Left ventricle myocardium inferior (tissue), 1 donor: ENCODE data around the gene KIF26A. TPM values are rescaled to one million over a fixed set of nuclear protein-coding genes. Genes with fewer than 3 reads are reported as not detected.

ENCODE experiments used
- DNase-seq: peaks from one replicate; pipeline ENCODE4 v3.0.0-alpha.2; 2020
- H3K27ac ChIP-seq: fragments of 200-600 bp; replicated peaks from 2 replicates; pipeline ENCODE4 v1.8.0; 2021
- H3K27me3 ChIP-seq: fragments of 200-600 bp; 2 replicates; pipeline ENCODE4 v1.8.0; 2021; ENCODE audit warnings: low read depth
- H3K36me3 ChIP-seq: fragments of 200-600 bp; 2 replicates; pipeline ENCODE4 v1.8.0; 2021
- H3K4me1 ChIP-seq: fragments of 200-600 bp; 2 replicates; pipeline ENCODE4 v1.8.0; 2021
- H3K4me3 ChIP-seq: fragments of 200-600 bp; 2 replicates; pipeline ENCODE4 v1.8.0; 2021; ENCODE audit warnings: mild to moderate bottlenecking, moderate library complexity
- H3K9me3 ChIP-seq: fragments of 200-600 bp; replicated peaks from 2 replicates; pipeline ENCODE4 v1.8.0; 2021
- intact Hi-C: fragments of 100-400 bp; cut with micrococcal nuclease; formaldehyde crosslinking; loops from one replicate; pipeline ENCODE4 v1.11.0; 2022
- total RNA-seq: library from RNA; stranded (reverse); fragmentation: NEBNext Ultra II Directional; extraction: Animal tissue kit (Norgen Biotek cat#: 25700); gene quantifications from one replicate; pipeline ENCODE4 v1.2.1, GENCODE V29; 2021
- TF ChIP-seq, protein P1 (sequence below): fragments of 200-600 bp; IDR thresholded peaks from 2 replicates; pipeline ENCODE4 v1.8.0; 2021; ENCODE audit warnings: antibody characterized with exemption, mild to moderate bottlenecking, borderline replicate concordance
- donor health status: DM: no; HTN: yes; CAD: no; lungs with severe emphysema.

The KIF26A gene
- total RNA-seq, 1 donor from 2014 or later = 6.5 TPM

DNA sequence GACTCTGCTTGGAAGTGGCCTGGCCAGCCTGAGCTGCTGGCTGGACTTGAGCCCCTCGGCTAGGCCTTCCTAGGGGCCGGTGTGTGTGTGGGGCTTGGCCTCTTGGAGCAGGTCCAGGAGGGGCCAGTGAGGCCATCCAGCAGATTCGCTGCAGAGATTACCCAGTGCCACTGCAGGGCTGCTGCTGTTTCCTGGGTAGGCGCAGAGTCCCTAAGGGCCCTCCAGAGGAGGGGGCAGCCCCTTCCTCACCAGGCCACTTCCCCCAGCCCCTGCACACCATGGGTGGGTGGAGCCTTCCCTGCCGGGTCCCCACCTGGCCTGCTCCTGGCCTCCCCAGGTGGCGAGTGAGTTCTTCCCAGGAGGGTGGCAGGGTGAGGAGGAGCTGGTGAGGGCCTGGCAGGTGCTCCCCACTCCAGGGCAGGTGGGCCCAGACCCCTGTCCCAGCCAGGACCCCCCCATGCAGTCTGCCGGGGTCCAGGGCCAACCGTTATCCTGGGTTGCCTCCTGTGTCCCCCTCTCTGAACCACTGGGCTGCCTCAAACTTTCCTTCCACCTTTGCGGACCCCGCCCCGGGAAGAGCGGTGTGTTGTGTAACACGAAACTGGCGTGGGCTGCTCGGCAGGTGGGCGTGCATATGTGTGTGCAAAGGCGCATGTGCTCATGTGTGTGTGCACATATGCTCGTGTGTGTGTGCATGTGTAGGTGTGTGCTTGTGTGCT, 27.7 kb upstream of the KIF26A start:
- H3K36me3 ChIP-seq = no peaks in the 10 kb centered on the region
- DNase-seq = peak; percentile 5
- H3K27me3 ChIP-seq = peaks cover 46% of the 10 kb centered on the region
- no peak overlapping the region for H3K4me3 ChIP-seq
- TF ChIP-seq, protein P1, sequence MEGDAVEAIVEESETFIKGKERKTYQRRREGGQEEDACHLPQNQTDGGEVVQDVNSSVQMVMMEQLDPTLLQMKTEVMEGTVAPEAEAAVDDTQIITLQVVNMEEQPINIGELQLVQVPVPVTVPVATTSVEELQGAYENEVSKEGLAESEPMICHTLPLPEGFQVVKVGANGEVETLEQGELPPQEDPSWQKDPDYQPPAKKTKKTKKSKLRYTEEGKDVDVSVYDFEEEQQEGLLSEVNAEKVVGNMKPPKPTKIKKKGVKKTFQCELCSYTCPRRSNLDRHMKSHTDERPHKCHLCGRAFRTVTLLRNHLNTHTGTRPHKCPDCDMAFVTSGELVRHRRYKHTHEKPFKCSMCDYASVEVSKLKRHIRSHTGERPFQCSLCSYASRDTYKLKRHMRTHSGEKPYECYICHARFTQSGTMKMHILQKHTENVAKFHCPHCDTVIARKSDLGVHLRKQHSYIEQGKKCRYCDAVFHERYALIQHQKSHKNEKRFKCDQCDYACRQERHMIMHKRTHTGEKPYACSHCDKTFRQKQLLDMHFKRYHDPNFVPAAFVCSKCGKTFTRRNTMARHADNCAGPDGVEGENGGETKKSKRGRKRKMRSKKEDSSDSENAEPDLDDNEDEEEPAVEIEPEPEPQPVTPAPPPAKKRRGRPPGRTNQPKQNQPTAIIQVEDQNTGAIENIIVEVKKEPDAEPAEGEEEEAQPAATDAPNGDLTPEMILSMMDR = no peak
- H3K9me3 ChIP-seq = no peaks in the 10 kb centered on the region
- no peak overlapping the region for H3K27ac ChIP-seq
- H3K4me1 ChIP-seq = no peaks in the 10 kb centered on the region
- intact Hi-C loops = no loop called here

DNA sequence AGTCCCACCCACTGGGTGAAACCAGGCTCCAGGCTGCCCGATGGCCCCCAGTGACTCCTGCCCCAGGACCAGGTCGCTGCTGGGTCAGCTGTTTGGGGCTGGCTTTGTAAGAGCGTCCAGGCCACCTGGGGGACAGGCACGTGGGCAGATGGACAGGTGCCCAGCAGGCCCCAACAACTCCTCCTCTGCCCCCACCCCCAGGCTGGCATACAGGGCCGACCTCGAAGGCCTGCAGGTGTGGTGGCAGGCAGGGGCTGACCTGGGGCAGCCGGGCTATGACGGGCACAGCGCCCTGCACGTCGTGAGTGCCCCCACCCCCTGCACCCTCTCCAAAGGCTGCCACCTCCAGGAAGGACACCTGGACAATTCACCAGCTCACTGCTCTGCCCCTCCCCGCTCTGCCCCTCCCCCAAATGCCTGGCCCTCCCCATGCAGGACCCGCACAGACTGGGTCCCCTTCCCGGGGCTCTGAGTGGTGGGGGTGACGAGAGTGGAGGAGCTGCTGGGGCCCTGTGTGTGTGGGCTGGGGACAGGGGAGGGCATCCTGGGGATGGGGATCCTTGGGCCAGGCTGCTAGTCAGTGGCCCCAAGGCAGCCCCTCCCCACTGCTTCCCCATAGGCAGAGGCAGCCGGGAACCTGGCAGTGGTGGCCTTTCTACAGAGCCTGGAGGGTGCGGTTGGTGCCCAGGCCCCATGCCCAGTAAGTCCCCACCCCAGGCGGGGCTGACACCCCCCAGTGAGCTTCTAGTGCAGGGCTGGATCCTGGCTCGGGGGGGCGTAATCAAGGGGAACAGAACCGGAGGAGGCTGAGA, 26.9 kb upstream of the KIF26A start:
- Histone ChIP-seq H3K4me1 (peaks cover 5% of the 10 kb centered on the region), H3K27ac (no peak overlapping the region), H3K27me3 (peaks cover 46% of the 10 kb centered on the region), H3K4me3 (no peak overlapping the region), H3K36me3 (no peaks in the 10 kb centered on the region), H3K9me3 (no peaks in the 10 kb centered on the region)
- intact Hi-C loops = no loop called here
- peak; percentile 11 for DNase-seq
- TF ChIP-seq, protein P1 = no peak

DNA sequence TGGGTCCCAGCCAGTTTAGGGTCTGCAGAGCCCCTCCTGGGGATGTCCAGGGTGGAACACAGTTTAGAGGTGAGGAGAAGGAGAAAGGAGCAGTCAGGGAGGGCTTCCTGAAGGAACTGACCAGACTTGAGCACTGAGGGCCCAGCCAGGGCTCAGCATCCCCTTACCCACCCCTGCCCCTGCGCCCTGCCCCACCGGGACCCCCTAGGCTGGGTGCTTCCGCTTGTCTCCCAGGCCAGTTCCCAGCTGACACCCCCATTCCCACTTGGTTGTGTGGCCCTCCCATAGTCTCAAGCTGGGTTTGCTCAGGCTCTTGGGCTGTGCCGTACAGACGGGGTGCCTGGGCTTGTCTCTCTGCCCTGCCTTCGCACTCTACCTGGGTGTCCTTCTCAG, 26.3 kb upstream of the KIF26A start:
- peak; percentile 4 for DNase-seq
- Histone ChIP-seq H3K4me3 (no peak overlapping the region), H3K9me3 (no peaks in the 10 kb centered on the region), H3K27me3 (peaks cover 49% of the 10 kb centered on the region), H3K27ac (no peak overlapping the region), H3K4me1 (peaks cover 11% of the 10 kb centered on the region), H3K36me3 (no peaks in the 10 kb centered on the region)
- TF ChIP-seq, protein P1 = no peak
- intact Hi-C loops = no loop called here

DNA sequence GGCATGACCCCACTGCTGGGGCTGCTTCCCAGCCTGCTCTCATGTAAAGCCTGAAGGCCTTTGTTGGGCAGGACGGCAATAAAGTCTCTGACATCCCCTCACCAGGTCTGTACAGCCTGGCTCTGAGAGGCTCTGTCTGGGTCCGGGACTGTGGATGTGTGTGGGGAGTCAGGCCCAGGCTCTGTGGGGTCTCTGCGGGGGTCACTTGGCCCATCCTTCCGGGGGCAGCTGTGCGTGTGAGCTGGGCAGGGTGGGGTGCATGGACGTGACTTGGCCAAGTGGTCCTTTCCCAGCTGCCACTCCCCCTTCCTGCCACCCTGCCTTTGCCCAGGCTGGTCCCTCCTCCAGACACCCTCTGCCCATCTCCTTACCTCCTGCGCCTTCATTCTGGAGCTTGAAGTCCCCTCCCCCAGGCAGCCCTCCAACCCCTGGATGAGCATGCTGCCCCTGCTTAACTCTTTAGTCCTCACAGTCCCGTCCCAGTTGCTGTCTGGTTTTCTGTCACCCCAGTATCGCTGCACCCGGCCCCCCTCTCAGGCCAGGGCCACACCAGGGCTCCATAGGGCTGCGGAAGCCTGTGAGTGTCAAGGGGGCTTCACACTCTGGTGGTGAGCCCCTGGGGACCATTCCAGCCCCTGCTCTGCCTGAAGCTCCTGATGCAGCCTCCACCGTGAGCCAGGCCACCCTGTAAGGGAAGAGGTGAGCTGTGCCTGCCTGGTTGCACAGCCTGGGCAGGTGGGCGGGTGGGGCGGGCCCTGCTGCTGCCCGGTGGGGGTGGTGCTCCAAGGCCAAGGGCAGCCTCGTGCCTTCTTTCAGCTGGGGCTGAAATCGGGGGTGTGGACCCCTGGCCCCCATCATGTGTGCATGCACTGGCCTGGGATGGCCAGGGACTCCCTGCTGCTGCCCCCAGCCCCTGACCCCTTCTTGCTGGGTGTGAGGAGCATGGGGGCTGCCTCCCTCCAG, 25.5 kb upstream of the KIF26A start:
- H3K4me3 ChIP-seq = no peak overlapping the region
- peaks cover 19% of the 10 kb centered on the region for H3K4me1 ChIP-seq
- no peaks in the 10 kb centered on the region for H3K9me3 ChIP-seq
- H3K27me3 ChIP-seq = peaks cover 57% of the 10 kb centered on the region
- intact Hi-C loops = no loop called here
- DNase-seq = peak; percentile 12
- H3K36me3 ChIP-seq = no peaks in the 10 kb centered on the region
- TF ChIP-seq, protein P1 = no peak
- no peak overlapping the region for H3K27ac ChIP-seq
